GM19438 (cell line): Measurements from ENCODE around the gene SRRD.
"Not testable (repeated sequence)": the region's sequence is repeated elsewhere in the genome, so short reads cannot be mapped to it uniquely, and the experiment has no call there.

Experiments used
- ATAC-seq: cut with Tn5 transposase; IDR thresholded peaks from one replicate; pipeline ENCODE4 v1.9.1; 2021; ENCODE audit warnings: low read depth; ENCODE audit not compliant: unreplicated experiment

Gene SRRD

DNA sequence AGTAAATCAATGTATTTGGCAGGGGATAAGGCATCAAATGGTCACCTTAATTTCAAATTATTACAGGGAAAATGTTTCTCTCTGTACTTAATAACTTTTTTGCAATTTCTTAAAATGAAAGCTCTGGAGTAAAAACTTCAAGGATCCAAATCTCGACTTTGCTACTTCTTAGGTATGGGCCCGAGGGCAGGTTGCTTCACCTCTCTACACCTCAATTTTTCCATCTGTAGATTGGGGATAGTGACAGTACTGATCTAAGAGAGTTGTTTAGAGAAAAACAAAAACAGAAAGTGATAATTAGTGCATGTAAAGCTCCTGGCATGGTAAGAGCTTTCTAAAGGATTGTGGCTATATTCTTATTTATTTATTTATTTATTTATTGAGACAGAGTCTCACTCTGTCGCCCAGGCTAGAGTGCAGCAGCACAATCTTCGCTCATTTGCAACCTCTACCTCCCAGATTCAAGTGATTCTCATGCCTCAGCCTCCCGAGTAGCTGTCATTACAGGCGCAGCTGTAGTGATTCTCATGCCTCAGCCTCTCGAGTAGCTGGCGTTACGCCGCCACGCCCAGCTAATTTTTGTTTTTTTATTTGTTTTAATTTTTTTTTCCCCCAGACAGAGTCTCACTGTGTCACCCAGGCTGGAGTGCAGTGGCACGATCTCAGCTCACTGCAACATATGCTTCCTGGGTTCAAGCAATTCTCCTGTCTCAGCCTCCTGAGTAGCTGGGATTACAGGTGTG is 30.9 kb downstream of the SRRD start:
- no peak for ATAC-seq

DNA sequence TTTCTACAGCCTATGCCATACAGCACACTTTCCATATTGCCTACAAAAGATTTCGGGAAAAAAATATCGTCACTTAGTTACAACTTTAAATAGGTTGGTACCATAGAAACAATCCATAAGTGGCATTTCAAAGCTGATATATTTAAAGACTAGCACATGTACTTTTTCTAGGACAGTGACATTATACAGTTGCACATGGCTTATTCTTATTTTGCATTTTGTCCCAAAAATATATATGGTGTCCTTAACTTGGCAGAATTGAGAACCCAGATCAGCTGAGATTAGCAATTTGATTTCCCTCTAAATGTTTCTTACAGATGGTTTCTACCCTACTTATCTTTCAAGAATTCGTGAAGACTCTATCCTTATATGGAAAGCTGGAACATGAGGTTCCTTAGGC is 32.3 kb downstream of the SRRD start:
- ATAC-seq: no peak

DNA sequence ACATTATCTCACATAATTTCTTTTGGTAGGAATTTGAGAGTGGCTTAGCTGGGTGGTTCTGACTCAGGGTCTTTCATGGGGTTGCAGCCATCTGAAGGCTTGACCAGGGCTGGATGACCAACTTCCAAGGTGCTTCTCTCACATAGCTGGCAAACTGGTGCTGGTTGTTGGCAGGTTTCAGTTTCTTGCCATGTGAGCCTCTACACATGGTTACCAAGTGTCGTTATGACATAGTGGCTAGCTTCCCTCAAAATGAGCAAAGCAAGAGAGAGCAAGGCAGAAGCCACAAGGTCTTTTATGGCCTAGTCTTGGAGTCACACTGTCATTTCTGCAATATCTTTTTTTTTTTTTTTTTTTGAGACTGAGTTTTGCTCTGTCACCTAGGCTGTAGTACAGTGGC is 32.8 kb downstream of the SRRD start:
- no peak for ATAC-seq

DNA sequence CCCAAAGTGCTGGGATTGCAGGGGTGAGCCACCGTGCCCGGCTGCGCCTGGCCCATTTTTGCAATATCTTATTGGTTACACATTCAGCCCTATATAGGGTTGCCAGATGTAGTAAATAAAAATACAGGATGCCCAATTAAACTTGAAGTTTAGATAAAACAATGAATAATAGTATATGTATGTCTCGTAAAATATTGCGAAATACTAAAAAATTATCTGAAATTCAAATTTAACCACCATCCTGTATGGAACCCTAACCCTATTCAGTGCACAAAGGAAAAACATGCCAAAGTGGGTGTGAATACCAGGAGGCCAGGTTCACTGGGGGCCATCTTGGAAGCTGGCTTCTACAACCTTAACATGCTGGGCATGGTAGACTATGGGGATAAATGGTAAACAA is 33.8 kb downstream of the SRRD start:
- ATAC-seq: no peak

DNA sequence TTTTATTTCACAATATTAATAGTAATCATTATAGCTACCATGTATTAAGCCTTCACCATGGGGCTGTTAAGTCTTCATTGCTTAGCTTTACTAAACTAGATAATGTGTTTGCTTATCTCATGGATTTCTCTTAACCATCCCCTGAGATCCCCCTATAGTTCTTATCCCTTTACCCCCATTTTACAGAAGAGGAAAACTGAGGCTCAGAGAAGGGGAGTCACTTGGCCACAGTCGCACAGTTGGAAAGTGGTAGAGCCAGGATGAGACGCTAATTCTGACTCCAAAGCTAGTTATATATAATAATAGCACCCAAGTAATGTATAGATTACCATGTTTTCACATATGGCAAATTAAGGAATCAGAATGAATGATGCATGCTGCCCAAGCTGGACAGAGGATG is 38.3 kb downstream of the SRRD start:
- no peak for ATAC-seq

DNA sequence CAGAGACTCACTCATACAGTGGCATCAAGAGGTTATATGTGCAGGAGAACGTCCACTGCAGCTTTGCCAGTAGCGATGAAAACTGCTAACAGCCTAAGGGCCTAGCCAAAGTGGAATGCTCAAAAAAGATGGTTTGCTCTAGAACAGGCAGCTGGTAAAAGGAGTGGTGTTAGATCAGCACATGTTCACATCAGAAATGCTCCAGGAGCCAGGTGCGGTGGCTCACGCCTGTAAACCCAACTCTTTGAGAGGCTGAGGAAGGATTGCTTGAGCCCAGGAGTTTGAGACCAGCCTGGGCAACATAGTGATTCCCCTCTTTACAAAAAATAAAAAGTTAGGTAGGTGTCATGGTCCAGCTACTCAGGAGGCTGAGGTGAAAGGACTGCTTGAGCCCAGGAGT is 38.9 kb downstream of the SRRD start:
- ATAC-seq: no peak

DNA sequence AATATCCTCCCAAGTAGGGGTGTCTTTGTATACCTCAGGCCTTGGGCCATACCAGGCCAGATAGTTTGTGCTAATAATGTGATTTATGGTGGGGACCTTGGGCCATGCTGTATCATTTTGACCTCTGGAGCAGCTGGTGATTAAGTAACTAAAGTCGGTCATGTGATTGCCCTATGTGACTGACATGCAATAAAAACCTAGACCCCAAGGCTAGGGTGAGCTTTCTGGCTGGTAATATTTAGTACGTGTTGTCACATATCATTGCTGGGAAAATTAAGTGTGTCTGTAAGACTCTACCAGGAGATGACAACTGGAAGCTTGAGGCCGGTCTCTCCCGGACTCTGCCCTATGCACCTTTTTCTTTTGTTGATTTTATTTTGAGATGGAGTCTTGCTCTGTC is 41.2 kb downstream of the SRRD start:
- ATAC-seq: no peak

DNA sequence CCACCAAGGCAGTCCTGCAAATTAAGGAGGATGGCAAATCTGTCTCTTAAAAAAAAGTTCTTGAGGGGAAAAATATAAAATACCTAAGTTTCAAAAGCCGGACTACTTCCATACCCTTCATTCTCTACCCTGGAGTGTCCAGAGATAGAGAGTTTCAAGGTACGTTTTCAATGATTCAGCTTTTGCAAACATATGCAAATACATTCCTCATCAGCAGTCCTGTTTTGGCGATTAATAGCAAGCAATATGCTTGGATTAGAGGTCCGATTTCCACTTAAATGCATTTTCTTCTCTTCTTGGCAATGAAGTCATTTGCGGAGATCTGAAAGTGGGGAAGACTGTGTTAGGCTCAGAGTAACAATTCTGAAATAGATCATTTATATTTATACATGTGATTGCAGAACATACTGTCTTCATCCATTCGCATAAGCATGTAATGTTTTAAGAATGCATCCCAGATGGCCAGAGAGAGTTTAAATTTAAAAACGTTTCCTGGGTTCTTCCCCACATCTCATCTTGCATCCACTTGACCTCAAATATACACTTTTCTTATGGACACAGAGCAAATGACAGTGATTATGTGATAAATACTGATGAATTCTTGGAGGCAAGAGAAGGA is 42.4 kb downstream of the SRRD start:
- no peak for ATAC-seq

DNA sequence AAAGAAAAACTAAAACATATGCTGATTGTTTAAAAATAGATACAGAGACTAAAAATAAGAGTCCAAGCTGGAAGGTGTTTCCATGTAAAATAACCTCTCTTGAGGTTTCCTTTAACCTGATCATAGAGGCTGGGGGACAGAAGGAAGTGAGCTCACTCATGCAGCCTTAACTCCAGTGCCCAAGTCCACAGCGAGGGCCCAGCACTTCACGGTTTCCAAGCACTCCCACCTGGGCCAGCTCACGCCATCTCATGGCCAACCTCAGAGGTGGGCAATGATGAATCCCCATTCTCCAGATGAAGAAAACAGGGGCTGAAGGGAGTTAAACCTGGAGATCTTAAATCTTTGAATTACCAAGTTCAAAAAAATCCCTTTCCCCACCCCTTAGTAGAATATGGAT is 43.5 kb downstream of the SRRD start:
- no peak for ATAC-seq

DNA sequence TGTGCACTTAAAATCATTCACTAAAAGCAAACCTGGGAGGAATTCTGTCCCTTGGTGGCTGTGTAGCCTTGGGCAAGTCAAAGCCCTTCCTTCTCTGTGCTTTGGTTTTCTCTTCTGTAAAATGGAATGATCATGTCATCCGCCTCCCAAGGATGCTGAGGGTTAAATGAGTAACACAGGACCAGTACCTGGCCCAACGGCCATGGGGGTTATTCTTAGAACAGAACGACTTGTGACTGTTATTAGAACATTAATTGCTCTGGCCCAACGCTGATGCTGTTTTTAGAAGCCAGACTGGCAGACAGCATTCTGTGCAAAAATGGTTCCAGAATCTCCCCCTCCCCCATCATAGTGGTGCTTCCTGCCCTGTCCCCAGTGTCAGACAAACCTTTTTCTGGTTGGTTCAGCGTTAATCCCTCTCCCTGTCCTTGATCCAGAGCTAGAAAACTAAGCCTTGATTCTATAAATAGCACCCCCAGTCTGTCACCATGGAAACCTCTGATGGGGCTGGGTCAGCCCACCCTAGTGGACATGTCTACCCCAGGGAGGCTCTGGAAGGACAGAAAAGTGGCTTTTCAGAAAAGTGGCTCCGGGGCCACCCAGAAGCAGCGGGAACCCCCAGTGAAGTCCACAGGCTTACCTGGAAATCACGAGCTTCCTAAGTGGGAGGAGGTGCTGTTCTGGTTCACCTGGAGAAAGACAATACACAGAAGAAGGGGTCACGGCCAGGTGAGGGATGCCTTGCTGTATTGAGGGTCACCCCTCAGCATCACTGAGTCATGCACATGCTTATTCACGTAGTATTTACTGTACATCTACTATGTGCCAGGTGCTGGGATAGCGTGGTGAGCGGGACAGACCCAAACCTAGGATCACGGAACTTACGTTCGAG is 44.1 kb downstream of the SRRD start:
- no peak for ATAC-seq

DNA sequence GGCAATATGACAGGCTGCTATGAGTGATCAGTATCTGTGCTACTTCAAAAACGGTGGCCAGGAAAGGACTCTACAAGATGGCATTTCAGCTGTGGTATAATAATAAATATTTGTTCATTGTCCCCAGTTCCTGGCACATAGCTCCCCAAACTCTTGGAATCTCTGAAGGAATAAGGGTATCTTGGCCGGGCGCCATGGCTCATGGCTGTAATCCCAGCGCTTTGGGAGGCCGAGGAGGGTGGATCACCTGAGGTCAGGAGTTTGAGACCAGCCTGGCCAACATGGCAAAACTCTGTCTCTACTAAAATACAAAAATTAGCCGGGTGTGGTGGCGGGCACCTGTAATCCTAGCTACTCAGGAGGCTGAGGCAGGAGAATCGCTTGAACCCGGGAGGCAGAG is 44.8 kb downstream of the SRRD start:
- not testable (repeated sequence) for ATAC-seq

DNA sequence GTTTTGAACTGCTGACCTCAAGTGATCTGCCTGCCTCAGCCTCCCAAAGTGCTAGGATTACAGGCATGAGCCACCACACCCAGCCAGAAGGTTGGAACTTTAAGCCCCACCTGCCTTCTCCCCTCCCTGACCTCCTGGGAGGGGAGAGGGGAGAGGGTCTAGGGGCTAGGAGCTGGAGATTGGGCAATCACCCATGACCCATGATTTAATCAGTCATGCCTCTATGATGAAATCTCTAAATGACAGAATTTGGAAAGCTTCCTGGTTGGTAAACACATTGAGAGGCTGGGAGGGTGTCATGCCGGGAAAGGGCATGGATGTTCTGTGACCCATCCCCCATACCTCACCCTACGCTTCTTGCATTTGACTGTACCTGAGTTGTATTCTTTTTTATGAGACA is 45.7 kb downstream of the SRRD start:
- ATAC-seq: no peak

DNA sequence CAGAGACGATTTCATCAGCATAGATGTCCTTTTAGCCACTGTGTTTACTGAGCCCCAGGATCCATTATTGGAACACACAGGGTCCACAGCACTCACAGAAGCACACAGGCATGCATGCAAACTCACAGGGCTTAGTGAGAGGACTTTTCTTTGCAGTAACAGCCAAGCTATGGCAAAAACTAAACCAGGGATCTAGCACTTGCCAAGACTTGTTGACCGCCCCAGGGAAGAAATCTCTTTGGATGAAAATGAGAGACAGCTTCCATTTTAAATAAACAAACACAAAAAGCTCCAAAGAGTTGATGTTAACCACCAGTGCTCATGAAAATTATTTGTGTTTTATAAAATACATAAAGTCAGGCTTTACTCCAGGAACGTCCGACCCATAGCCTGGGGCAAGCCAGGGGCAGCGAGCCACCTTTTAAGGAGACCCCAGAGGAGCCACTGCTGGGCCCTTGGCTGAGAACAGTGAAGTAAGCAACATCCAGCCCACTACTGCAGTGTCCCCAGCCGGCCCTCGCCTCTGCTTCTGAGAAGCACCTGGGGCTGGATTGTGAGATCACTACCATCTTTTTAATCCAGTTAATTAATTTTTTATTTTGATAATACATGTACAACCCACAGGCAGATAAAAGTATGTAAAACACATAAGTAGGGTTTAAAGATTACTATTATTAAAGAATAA is 50.6 kb downstream of the SRRD start:
- ATAC-seq: no peak

DNA sequence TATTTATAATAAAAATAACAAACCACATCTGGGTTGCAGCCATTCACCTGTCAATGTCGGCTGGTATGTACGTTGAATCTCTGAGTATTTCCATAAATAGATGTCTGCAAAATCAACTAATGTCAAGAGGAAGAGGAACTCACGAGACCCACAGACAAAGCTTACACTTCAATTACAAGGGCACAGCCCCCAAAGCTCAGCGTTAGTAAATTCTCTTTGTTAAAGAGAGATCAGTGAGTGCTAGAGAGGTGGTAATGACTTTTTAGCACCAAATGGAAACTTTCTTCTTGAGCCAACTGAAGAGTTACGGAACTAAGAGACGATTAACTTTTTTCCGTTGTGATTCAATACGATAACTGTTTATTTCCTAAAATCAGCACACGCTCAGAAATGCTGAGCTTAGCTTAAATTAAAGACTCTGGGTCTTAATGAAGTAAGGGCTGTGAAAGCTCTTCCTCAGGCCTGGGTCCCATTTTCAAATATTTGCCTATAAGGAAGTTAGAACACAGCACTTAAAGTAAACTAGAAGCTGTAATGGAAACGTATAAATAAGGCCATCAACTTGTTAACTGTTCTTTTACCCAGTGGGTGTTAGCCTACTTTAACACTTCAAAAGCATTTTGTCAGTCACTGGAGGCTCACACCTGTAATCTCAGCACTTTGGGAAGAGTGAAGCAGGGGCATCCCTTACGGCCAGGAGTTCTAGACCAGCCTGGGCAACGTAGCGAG is 51.4 kb downstream of the SRRD start:
- ATAC-seq: no peak

DNA sequence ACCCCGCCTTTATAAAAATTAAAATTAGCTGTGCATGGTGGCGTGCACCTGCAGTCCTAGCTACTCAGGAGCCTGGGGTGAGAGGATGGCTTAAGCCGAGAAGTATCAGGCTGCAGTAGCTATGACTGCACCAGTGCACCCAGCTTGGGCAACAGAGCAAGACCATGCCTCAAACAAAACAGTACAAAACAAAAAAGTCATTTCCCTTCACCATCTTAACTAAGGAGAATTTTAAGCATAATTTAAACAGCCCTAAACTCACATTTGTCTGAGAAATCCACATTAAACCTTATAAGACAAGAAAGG is 51.9 kb downstream of the SRRD start:
- ATAC-seq: no peak

DNA sequence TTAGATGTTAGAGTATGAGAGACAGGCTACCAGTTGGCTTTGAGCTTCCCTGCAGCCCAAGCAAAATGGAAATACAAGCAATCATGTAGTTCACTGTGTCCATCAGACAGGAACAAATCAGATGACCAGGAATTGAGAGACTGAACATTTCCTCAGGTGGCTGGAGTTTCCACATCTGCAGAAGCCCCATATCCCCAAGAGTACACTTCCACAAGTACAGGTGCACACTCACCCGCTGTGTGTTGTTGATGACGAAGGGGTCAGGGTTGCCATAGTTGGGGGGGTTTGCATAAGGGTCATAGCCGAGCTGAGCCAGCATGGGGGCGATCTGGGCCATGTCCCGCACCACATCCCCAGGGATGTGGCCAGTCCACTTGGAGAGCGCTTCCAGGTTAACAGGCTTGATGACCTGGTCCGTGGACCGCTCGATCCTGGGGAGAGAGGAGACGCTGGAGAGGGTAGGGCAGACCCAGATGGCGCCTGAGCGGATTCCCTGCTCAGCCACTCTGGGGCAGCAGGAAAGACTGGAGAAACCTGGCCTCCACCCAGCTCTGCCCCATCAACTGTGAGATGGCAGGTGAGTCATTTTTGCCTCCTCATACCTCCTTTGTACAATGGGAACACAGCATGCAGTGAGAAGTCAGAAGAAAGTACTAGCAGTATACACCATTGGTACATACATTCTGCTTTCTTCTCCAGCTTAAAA is 52.5 kb downstream of the SRRD start:
- no peak for ATAC-seq

DNA sequence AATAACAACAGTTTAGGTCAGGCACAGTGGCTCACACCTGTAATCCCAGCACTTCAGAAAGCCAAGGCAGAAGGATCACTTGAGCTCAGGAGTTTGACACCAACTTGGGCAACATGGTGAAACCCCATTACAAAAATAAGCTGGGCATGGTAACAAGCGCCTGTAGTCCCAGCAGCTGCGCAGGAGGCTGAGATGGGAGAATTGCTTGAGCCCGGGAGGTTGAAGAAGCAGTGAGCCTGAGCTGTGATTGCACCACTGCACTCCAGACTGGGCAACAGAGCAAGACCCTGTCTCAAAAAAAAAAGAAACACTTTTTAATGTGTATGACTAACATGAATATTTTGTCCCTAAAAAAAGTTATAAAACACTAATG is 53.1 kb downstream of the SRRD start:
- no peak for ATAC-seq

DNA sequence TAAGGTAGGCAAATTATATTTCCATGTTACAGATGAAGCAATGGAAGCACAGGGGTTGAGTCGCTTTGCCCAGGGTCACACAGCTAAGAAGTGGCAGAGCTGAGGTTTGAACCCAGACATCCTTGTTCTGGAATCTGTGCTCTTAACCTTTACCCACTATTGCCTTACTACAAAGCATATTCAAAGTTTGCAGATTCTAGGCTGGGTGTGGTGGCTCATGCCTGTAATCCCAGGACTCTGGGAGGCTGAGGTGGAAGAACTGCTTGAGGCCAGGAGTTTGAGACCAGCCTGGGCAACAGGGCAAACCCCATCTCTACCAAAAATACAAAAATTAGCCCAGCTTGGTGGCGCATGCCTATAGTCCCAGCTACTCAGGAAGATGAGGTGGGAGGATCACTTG is 56.4 kb downstream of the SRRD start:
- ATAC-seq: no peak

DNA sequence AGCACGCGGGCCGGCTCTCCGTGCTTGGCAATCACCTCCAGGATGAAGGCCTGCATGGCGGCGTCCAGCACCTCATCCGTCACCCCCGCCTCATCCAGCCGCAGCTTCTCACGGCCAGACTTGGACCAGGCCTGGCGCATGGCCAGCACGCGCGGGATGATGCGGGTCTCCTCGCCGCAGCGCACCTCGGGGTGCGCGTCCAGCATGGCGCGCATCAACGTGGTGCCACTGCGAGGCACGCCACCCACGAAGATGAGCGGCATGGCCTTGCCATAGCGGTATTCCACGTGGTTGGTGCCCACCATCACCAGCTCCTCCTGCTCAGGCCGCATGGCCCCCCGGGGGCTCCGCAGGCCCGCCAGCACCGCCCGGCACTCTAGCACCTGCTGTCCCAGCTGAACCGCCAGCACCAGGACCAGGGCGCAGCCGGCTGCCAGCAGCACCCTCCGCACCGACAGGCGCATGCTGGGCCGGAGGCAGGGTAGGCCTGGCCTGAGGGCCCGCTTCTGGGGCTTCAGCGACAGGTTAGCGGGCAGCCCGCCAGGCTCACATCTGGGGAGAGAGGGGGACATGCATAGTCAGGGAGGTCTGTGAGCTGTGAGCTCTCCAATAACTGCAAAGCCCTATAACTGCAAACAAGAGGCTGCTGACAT is 57.6 kb downstream of the SRRD start:
- ATAC-seq: no peak

DNA sequence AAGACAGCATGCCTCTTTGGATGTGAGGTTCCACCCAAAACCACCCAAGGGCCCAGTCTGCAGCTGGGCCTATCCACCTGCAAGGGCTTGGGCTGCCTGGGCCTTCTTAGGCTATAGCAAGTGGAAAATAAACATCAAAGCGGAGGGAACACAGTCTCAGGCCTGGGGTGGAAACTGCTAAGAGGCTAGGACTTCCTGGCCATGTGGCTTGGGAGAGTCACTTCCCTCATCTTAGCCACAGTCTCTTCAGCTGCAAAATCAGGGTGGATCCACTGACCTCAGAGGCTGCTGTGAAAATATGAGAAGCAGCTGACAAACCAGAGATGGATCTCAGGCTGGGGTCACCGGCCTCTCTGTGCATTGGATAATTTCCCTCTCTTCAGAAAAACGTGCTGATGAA is 59.2 kb downstream of the SRRD start:
- no peak for ATAC-seq
